Endothelial cell of umbilical vein (primary cell): ENCODE measurements around the gene TGM4. TPM values are rescaled to one million over a fixed set of nuclear protein-coding genes. Genes with fewer than 3 reads are reported as not detected.

ENCODE experiments used
- BruUV-seq: library from RNA; stranded (reverse); fragments of 400-500 nt; replicated peaks from 2 replicates; lab custom pipeline; 2021; lab: Mats Ljungman, UMichigan
- CTCF ChIA-PET: fragments of 300-600, 350-600 bp; sonication (Branson Sonifier 250); formaldehyde crosslinking; loops from one replicate; lab custom pipeline; 2021; ENCODE audit warnings: antibody characterized with exemption, inconsistent platforms; lab: Charles Lee
- POLR2A ChIA-PET: fragments of 300-600, 350-600 bp; sonication (Branson Sonifier 250); formaldehyde crosslinking; loops from one replicate; lab custom pipeline; 2021; ENCODE audit warnings: antibody characterized with exemption, inconsistent platforms; lab: Charles Lee
- DNase-seq: peaks from one replicate; pipeline ENCODE4 v3.0.0-alpha.2; 2011; ENCODE audit warnings: low read depth, low spot score
- FAIRE-seq: peaks from 2 replicates; lab custom pipeline; 2011; peaks lifted over from hg19 to GRCh38; lab: Jason Lieb, UNC
- H2AFZ ChIP-seq: 2 replicates; pipeline ENCODE4 v1.6.0; 2012; ENCODE audit warnings: low read depth, low read length, control low read depth, inconsistent platforms
- H3K27ac ChIP-seq: 2 replicates; pipeline ENCODE4 v1.5.1; 2011; ENCODE audit warnings: low read depth, mild to moderate bottlenecking, control low read depth, low read length, moderate library complexity; ENCODE audit not compliant: insufficient read depth
- H3K27me3 ChIP-seq, 2 experiments: 2 replicates each; pipeline versions ENCODE4 v1.6.0 to v1.6.1; 2011; ENCODE audit warnings: low read length in 2 of 2, mixed read lengths in 1 of 2; ENCODE audit not compliant: control insufficient read depth in 2 of 2, insufficient read depth in 2 of 2
- H3K36me3 ChIP-seq, 2 experiments: 2 replicates in 1 of 2; 3 replicates in 1 of 2; pipeline ENCODE4 v1.5.1; 2011; ENCODE audit warnings: low read length in 2 of 2, mild to moderate bottlenecking in 1 of 2, moderate library complexity in 1 of 2; ENCODE audit not compliant: control insufficient read depth in 2 of 2, insufficient read depth in 2 of 2; ENCODE audit errors: extremely low read depth in 1 of 2
- H3K4me1 ChIP-seq: 3 replicates; pipeline ENCODE4 v1.5.1; 2011; ENCODE audit warnings: mild to moderate bottlenecking, low read length; ENCODE audit not compliant: control insufficient read depth, insufficient read depth; ENCODE audit errors: extremely low read depth
- H3K4me2 ChIP-seq: 2 replicates; pipeline ENCODE4 v1.6.1; 2011; ENCODE audit warnings: low read length, control low read depth, mixed read lengths; ENCODE audit not compliant: insufficient read depth
- H3K4me3 ChIP-seq, 3 experiments: fragments of 200-600 bp in 1 of 3; sonication (generic), shearing (Covaris generic) in 1 of 3; replicated peaks in 1 of 3; 2 replicates each; pipeline ENCODE4 v1.5.1; 2011 to 2016; ENCODE audit warnings: control low read depth in 3 of 3, low read length in 3 of 3, mild to moderate bottlenecking in 2 of 3, inconsistent platforms in 1 of 3, low read depth in 1 of 3, moderate library complexity in 1 of 3; ENCODE audit not compliant: insufficient read depth in 1 of 3
- H3K79me2 ChIP-seq: 2 replicates; pipeline ENCODE4 v1.6.0; 2012; ENCODE audit warnings: low read length, inconsistent platforms; ENCODE audit not compliant: control insufficient read depth, insufficient read depth
- H3K9ac ChIP-seq: replicated peaks from 2 replicates; pipeline ENCODE3; 2011; ENCODE audit warnings: low read length, control low read depth; ENCODE audit not compliant: insufficient read depth; ENCODE audit errors: extremely low read depth
- H3K9me1 ChIP-seq: replicated peaks from 3 replicates; pipeline ENCODE4 v1.6.0; 2011; ENCODE audit warnings: mild to moderate bottlenecking, low read length; ENCODE audit not compliant: control insufficient read depth, insufficient read depth; ENCODE audit errors: extremely low read depth
- H3K9me3 ChIP-seq: replicated peaks from 2 replicates; pipeline ENCODE4 v1.5.1; 2012; ENCODE audit warnings: low read length, inconsistent platforms; ENCODE audit not compliant: control insufficient read depth, insufficient read depth
- H4K20me1 ChIP-seq: replicated peaks from 2 replicates; pipeline ENCODE3; 2011; ENCODE audit warnings: mild to moderate bottlenecking, low read length; ENCODE audit not compliant: control insufficient read depth, insufficient read depth; ENCODE audit errors: extremely low read depth
- EZH2 ChIP-seq: IDR thresholded peaks from 2 replicates; pipeline ENCODE4 v1.6.1; 2012; ENCODE audit warnings: borderline replicate concordance, low read depth, mild to moderate bottlenecking, moderate library complexity, low read length, inconsistent platforms; ENCODE audit not compliant: severe bottlenecking
- FOS ChIP-seq: IDR thresholded peaks from 2 replicates; pipeline ENCODE4 v1.6.1; 2011; ENCODE audit warnings: mild to moderate bottlenecking, low read length, moderate library complexity, borderline replicate concordance; ENCODE audit not compliant: insufficient read depth
- GATA2 ChIP-seq: IDR thresholded peaks from 2 replicates; pipeline ENCODE4 v1.7.0; 2011; ENCODE audit warnings: low read depth, mild to moderate bottlenecking, moderate library complexity, mixed read lengths, low read length; ENCODE audit not compliant: insufficient read length, insufficient read depth
- JUN ChIP-seq: IDR thresholded peaks from 2 replicates; pipeline ENCODE4 v1.6.1; 2011; ENCODE audit warnings: borderline replicate concordance, low read depth; ENCODE audit not compliant: insufficient read length, insufficient read depth
- MYC ChIP-seq: IDR thresholded peaks from one replicate; pipeline ENCODE4 v1.6.1; 2011; ENCODE audit warnings: mild to moderate bottlenecking, low read depth, low read length
- POLR2A ChIP-seq: IDR thresholded peaks from 2 replicates; pipeline ENCODE4 v1.6.1; 2012; ENCODE audit warnings: low read depth, mild to moderate bottlenecking, control low read depth, low read length
- POLR2AphosphoS5 ChIP-seq: IDR thresholded peaks from 2 replicates; pipeline ENCODE4 v1.6.1; 2012; ENCODE audit warnings: low read depth, mild to moderate bottlenecking, control low read depth, low read length, moderate library complexity; ENCODE audit not compliant: insufficient read depth
- dilution Hi-C: fragments of 300-500 bp; cut with MboI; formaldehyde crosslinking; loops from one replicate; pipeline ENCODE4 v1.15.0; 2019; ENCODE audit warnings: low sequenced_read_pairs; ENCODE audit not compliant: extremely low pct_ligation_motif_present
- intact Hi-C: fragments of 100-400 bp; cut with micrococcal nuclease; formaldehyde crosslinking; loops from one replicate; pipeline ENCODE4 v1.10.0; 2022
- polyA plus RNA-seq, 4 experiments: library from polyadenylated mRNA; depleted of rRNA in 3 of 4; stranded (reverse) in 3 of 4; unstranded in 1 of 4; fragments of >200 nt; gene quantifications; 2 replicates each; pipeline versions ENCODE4 v1.2.1 to v1.2.3, GENCODE V29; 2011 to 2012; ENCODE audit warnings: missing spikeins in 1 of 4
- total RNA-seq: library from RNA; stranded (reverse); gene quantifications from 2 replicates; pipeline ENCODE4 v1.2.3, GENCODE V29; 2021
- TF ChIP-seq, protein P1 (sequence below), 2 donors: IDR thresholded peaks; 1 replicate in 1 of 2; 2 replicates in 1 of 2; pipeline ENCODE4 v1.5.1; 2011; ENCODE audit warnings: low read length in 2 of 2, mild to moderate bottlenecking in 2 of 2, moderate library complexity in 2 of 2, control low read depth in 1 of 2, inconsistent platforms in 1 of 2, low read depth in 1 of 2; ENCODE audit not compliant: insufficient read depth in 1 of 2; ENCODE audit errors: extremely low read depth in 1 of 2
- TF ChIP-seq, protein P2 (sequence below): IDR thresholded peaks from 2 replicates; pipeline ENCODE4 v1.6.1; 2011; ENCODE audit not compliant: insufficient read depth, insufficient read length

TGM4 gene
- total and polyA plus RNA-seq, 2 donors (not counting 3 experiments of a cell fraction or from before 2014, with no cell fraction given): 0.11 to 0.24 TPM

DNA sequence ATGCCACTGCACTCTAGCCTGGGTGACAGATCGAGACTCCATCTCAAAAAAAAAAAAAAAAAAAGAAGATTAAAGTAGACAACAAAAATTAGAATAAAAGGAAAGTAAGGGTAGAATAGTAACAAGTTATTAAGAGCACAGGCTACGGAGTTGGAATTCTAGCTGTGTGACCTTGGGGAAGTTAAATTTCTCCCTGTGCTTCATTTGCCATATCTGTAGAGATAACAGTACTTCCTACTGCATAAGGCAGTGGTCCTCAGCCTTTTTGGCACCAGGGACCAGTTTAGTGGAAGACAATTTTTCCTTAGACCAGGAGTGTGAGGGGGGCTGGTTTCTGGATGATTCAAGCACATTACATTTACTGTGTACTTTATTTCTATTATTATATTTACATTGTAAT lies 41.4 kb upstream of the TGM4 start:
- ChIA-PET POLR2A (no interaction called here), CTCF (interaction anchor here (1.0 to 1.7 kb wide), 2 partner anchors 11 to 17 kb away, joined by 3 to 4 read pairs; no protein-coding TSS in a partner anchor)
- H3K27me3 ChIP-seq: no peaks in the 10 kb centered on the region
- no peak overlapping the region for H3K4me2 ChIP-seq
- no peak for DNase-seq
- intact Hi-C loops (no loop called here), dilution Hi-C loops (no loop called here)
- TF ChIP-seq, protein P1, sequence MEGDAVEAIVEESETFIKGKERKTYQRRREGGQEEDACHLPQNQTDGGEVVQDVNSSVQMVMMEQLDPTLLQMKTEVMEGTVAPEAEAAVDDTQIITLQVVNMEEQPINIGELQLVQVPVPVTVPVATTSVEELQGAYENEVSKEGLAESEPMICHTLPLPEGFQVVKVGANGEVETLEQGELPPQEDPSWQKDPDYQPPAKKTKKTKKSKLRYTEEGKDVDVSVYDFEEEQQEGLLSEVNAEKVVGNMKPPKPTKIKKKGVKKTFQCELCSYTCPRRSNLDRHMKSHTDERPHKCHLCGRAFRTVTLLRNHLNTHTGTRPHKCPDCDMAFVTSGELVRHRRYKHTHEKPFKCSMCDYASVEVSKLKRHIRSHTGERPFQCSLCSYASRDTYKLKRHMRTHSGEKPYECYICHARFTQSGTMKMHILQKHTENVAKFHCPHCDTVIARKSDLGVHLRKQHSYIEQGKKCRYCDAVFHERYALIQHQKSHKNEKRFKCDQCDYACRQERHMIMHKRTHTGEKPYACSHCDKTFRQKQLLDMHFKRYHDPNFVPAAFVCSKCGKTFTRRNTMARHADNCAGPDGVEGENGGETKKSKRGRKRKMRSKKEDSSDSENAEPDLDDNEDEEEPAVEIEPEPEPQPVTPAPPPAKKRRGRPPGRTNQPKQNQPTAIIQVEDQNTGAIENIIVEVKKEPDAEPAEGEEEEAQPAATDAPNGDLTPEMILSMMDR (IDR thresholded peaks at IDR 0.05; ENCODE audit: extremely low read depth in 1 of 2, insufficient read depth in 1 of 2, low read depth in 1 of 2, low read length in 2 of 2): no peak
- TF ChIP-seq FOS (no peak), JUN (no peak), EZH2 (no peak), GATA2 (no peak), POLR2AphosphoS5 (no peak), MYC (no peak), POLR2A (no peak)
- TF ChIP-seq, protein P2, sequence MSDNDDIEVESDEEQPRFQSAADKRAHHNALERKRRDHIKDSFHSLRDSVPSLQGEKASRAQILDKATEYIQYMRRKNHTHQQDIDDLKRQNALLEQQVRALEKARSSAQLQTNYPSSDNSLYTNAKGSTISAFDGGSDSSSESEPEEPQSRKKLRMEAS: no peak
- no peaks in the 10 kb centered on the region for H3K9me1 ChIP-seq
- no peaks in the 10 kb centered on the region for H3K4me1 ChIP-seq
- H4K20me1 ChIP-seq: no peaks in the 10 kb centered on the region
- no peaks in the 10 kb centered on the region for H3K79me2 ChIP-seq
- BruUV-seq: no TSS peak
- H3K4me3 ChIP-seq: no peak overlapping the region
- H3K36me3 ChIP-seq: peaks cover 2 to 3% of the 10 kb centered on the region in 2 experiments
- H3K9ac ChIP-seq: no peak overlapping the region
- peaks cover 4% of the 10 kb centered on the region for H3K9me3 ChIP-seq
- H2AFZ ChIP-seq: no peak overlapping the region
- H3K27ac ChIP-seq: no peak overlapping the region
- no peak for FAIRE-seq
